GM19463 (cell line): ENCODE data around the gene TSN.
"Not testable (repeated sequence)": the region's sequence is repeated elsewhere in the genome, so short reads cannot be mapped to it uniquely, and the experiment has no call there.

ENCODE experiments used
- ATAC-seq: cut with Tn5 transposase; IDR thresholded peaks from one replicate; pipeline ENCODE4 v1.9.1; 2021; ENCODE audit warnings: mild to moderate bottlenecking, moderate library complexity; ENCODE audit not compliant: unreplicated experiment

The TSN gene

DNA sequence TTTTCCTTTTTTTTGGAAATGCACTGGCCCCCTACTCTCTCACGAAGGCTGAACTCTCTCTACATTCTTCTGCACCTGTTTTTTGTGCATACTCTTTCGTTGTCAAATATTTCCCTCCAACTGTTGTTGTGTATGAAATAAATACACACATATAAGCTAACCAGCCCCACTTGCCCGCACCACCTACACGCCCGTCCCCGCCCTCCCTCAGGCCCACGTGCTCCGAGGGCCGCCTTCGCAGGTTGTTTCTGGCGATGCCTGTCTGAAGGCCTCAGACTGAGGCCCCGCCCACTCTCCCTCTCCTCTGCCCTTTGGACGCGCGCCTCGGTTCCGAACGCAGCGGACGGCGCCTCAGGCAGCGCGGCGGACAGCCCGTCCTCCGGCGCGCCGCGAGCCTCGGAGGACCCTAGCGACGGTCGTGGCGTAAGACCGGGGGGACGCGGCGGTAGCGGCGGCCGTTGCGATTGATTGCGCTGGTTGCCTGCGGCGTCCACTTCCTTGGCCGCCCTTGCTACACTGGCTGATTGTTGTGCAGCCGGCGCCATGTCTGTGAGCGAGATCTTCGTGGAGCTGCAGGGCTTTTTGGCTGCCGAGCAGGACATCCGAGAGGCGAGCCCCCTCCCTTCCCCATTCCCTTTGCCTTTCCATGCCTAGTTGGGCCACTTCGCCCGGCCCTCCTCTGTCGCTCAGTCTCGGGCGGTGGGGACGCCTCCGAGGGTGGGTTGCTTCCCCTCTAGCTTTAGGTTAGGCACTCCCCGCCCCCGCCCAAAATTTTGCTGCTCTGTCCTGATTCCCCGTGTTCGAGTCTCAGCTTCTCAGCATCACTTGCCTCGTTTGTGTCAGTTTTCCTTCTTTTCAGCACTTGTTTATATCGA is at the start of gene TSN:
TSN (plus strand) TSS at position 415 of the 875 bp plus-strand sequence; CDS start at position 544, 129 bp downstream.
- ATAC-seq = peak; percentile 100

GRCh38 chr2:121705958-121706357 is 49.5 kb upstream of the TSN start:
- ATAC-seq = no peak

DNA sequence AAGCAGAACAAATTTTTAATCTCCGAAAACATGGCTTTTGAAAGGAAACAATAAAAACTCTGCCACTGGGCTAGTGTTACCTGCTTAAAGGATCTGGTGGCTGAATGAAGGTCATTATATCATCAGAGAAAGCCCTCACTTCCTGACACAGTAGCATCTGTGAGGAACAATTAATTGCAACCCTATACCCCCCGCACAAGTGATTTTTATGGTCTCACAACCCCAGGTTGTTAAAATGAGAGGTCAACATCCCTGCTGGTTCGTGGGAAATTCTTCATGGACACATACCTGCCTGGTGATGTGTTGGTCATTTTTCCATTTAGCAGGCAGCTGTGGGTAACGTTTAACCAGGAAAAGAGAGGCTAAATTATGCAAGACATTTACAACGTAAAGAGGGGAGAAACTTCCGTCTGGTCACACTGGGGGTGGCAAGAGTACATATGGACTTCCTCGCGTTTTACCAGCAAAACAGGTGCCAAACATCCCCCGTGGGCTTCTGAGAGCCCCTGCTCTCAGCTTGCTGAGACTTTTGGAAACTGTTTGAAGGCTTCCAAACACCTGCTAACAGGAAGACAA is 48.0 kb upstream of the TSN start:
- ATAC-seq = no peak

DNA sequence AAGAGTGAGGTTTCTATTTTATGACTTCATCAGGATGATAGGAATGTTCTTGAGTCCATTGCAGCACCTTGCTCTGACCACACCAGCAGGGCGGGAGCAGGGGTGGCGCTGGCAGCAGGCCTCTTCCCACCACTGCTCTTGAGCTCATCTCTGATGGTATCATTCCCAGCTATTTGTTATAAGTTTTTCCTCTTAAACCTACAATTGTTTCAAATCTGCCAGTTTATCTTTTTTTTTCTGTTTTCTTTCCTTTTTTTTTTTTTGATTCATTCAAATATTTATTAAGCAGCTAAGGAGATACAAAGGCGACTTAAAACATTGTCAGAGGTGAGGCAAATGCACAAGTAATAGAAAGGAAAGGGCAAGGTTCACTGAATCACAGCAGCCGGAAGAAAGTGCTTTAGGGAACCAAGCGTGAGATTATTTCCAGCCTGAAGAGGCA is 47.5 kb upstream of the TSN start:
- no peak for ATAC-seq

GRCh38 chr2:121709776-121710469 is 45.5 kb upstream of the TSN start:
- no peak for ATAC-seq

GRCh38 chr2:121710470-121711170 is 44.8 kb upstream of the TSN start:
- ATAC-seq = no peak

GRCh38 chr2:121711481-121711880 is 44.0 kb upstream of the TSN start:
- ATAC-seq = not testable (repeated sequence)

- ATAC-seq = no peak
These were observed 39.3 kb upstream of the TSN start for GRCh38 chr2:121716126-121716525.

DNA sequence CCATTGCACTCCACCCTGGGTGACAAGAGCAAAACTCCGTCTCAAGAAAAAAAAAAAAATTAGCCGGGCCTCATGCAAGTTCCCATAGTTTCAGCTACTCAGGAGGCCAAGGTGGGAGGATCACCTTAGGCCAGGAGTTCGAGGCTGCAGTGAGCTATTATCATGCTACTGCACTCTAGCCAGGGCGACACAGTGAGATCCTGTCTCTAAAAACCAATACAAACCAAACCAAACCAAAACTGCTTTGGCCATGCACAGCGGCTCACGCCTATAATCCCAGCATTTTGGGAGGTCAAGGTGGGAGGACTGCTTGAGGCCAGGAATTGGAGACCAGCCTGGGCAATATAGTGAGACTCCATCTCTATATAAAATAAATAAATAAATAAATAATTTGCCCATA is 37.9 kb upstream of the TSN start:
- no peak for ATAC-seq

DNA sequence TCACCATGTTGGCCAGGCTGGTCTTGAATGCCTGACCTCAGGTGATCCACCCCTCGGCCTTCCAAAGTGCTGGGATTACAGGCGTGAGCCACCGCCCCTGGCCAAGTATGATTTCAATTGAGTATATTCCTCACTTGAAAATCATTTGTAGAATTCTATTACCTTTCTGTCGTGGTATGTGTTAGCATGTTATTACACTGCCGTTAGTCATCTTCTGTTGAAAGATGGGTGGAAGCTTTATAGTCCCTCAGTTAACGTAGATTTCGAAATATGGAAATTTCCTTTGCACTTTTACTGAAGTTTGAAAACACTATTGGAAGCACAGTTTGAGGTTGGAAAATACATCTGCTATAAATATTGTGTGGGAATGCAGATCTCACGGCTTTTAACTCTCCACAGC is 33.5 kb upstream of the TSN start:
- no peak for ATAC-seq

- no peak for ATAC-seq
These were observed 33.0 kb upstream of the TSN start for GRCh38 chr2:121722479-121722878.

- ATAC-seq = no peak
These were observed 32.1 kb upstream of the TSN start for GRCh38 chr2:121723316-121723715.

DNA sequence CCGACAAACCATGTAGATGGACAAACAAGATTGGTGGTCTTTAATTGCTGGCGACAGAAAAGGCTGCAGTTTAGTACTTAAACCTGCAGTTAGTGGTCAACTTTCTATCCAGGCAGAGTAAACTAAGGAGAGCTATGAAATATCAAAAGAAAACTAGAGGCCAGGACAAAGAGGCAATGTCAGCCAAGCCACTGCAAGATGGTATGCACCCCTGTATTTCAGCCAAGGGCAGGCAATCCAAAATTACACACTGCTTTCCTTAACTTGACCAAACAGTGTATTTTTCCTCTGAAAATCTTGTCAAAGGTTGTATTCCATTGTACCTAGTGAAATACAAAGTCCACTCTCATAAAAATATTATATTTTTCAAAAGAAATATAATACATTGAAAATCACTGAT is 28.1 kb upstream of the TSN start:
- no peak for ATAC-seq

- ATAC-seq = no peak
These were observed 27.5 kb upstream of the TSN start for GRCh38 chr2:121727950-121728349.

- no peak for ATAC-seq
These were observed 24.1 kb upstream of the TSN start for GRCh38 chr2:121731366-121731765.

- ATAC-seq = not testable (repeated sequence)
These were observed 20.9 kb upstream of the TSN start for GRCh38 chr2:121734544-121734943.

DNA sequence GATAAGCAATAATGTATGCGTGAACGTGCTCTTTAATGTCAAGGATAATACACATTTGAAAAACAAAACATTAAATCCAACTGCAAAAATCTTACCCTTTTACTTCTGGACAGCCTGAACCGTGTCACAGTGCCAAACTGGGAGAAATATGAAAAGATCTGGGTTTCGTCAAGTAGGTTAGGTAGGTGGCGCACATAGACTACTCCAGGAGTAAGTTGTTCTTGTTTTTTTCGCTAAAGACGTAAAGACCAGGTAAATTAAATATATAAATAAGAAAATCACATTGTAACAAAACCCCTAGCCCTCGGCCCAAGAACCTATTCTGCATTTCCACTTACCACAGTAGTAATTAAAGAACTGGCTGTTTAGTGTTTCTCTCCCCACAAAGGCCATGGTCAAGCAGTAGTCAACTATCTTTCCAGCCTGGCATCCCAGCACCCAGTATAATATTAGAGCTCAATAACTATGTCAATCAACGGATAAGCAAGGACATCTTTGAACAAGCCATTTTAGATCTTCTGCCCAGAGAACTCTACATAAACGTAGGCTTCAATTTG is 19.9 kb upstream of the TSN start:
- no peak for ATAC-seq

DNA sequence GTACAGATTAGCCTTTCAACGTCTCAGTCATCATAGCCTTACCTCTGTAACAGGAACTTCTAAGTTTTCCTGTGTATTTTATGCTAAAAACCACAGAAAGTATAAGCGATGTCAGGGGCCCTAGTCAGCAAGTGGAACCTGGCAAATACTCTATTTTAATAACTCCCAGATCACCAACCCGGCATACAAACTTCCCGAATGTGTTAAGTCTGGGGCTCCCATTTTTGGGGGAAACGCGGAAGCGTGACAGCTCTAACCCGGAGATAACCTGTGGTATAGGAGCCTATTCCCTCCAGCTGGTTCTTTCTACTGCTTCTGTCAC is 19.4 kb upstream of the TSN start:
- ATAC-seq = no peak

DNA sequence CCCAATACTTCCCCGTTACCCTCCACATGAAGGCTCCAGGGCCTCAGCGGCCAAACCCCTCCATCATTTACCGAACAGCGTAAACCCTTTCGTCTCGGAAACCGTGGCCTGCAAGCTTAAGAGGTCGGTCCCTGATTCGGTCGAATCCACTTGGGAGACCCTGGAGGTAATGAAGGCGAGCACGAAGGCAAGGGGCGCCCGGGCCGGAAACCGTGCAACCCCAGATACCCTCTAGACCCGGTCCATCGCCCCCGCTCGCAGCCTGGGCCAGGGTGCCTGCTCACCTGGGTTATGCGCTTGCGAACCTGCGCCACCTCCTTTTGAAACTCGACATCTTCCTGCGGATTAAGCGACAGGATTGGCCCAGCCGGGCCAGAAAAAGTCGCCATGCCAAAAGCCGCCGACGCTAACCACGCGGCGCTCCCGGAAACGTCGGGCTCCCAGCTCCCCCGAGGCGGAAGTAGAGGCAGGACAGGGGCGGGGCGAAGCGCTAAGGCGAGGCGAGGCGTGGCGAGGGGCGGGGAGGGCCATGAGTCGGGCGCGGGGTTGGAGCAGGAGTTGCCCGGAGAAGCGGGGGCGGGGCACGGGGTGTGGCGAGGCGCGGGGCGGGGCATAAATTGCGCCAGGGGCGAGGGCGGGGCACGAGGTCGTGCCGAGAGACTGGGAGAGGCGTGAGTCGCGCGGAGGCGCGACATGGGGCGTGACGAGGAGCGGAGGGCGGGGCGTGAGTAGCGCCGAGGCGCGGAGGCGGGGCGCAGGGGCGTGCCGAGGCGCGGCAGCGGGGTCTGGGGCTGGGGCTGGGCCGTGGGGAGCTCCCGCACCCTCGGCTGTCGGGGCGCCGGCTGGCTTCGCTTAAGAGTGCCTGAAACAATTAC is 18.8 kb upstream of the TSN start, which contains the start of gene NIFK:
NIFK (minus strand) TSS at position 414 of the 875 bp plus-strand sequence; CDS start at position 389, 25 bp downstream.
- peak; percentile 90 for ATAC-seq

DNA sequence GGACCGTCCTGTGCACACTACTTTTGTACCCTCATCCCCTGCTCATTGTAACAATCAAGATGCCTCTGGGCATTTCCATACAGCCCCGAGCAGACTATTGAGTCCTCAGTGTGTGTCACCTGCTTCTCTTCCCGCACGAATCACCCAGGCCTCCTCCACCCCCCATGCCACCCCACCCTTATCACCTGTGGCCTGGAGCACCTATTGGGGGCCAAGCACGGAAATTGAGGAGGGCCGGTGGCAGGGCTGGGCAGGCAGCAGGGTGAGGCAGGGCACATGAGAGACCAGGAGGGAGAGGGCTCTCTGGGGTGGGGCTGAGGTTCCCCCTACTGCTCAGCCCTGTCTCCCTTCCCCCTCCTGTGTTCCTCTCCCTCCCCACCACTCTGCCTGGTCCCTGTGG is 14.5 kb upstream of the TSN start:
- ATAC-seq = no peak
